VCaP (cell line): ENCODE data around the gene SLCO1B1.

ENCODE experiments used
- H3K27ac ChIP-seq: fragments of 450-650 bp; 2 replicates; pipeline ENCODE4 v1.5.1; 2017
- TF ChIP-seq, protein P1 (sequence below): fragments of 450-650 bp; conservative IDR thresholded peaks from 2 replicates; pipeline ENCODE4 v1.5.1; 2017; ENCODE audit warnings: mild to moderate bottlenecking, moderate library complexity

The SLCO1B1 gene

GRCh38 chr12:21234395-21234794 lies 103.4 kb downstream of the SLCO1B1 start:
- TF ChIP-seq, protein P1, sequence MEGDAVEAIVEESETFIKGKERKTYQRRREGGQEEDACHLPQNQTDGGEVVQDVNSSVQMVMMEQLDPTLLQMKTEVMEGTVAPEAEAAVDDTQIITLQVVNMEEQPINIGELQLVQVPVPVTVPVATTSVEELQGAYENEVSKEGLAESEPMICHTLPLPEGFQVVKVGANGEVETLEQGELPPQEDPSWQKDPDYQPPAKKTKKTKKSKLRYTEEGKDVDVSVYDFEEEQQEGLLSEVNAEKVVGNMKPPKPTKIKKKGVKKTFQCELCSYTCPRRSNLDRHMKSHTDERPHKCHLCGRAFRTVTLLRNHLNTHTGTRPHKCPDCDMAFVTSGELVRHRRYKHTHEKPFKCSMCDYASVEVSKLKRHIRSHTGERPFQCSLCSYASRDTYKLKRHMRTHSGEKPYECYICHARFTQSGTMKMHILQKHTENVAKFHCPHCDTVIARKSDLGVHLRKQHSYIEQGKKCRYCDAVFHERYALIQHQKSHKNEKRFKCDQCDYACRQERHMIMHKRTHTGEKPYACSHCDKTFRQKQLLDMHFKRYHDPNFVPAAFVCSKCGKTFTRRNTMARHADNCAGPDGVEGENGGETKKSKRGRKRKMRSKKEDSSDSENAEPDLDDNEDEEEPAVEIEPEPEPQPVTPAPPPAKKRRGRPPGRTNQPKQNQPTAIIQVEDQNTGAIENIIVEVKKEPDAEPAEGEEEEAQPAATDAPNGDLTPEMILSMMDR: no peak

DNA sequence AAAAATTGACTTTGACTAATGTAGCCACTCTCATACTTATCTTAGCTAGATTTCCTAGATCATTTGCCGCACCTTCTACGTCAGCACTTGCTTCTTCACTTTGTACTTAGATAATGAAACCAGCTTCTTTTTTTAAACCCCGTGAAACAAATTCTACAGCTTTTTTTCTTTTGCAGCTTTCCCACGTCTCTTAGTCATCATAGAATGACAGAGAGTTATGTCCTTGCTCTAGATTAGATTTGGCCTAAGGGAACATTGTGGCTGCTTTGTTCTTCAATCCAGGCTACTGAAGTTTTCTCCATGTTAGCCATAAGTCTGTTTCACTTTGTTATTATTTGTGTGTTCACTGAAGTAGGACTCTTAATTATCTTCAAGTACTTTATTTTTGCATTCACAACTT lies 108.9 kb downstream of the SLCO1B1 start:
- TF ChIP-seq, protein P1: no peak
- no peak overlapping the region for H3K27ac ChIP-seq

More at GRCh38 chr12:21234395-21234794, 103.4 kb downstream of the SLCO1B1 start:
- no peak overlapping the region for H3K27ac ChIP-seq

DNA sequence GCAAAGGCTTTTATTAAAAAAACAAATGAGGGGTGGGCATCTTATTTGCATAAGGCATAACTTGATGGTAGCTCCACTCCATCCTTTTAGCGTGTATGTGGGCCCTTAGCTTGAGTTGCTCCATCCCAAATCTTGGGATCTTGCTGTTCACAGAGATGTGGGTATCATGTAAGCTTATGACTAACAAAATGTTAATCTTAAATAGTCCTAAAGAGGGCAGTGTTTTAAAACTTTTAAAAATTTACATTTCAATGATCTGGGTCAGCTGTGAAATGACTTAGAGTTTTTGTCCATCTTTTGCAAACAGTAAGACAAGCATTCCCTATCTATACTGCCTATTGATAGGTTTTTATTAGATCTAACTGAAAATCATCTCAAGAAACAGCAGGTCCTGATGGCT lies 117.7 kb downstream of the SLCO1B1 start:
- TF ChIP-seq, protein P1: peak; percentile 45
- no peak overlapping the region for H3K27ac ChIP-seq

DNA sequence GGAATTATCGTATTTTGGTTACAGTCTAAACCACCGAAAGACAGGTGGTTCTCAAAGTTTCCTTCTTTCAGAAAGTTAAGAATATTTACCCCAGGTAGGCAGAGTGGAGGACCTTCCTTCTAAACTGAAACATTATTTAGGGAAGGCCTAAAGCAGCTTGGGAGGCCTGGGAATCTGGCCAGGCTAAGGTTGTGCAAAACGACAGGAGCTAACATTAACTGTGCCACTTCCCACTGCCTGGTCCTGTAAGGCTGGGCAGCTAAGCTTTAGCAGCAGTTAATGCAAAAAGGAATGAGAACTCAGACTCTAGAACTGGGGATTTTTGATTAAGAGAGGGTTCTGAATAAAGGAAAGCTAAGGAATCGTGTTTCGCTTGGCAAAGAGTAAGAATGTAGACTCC lies 121.1 kb downstream of the SLCO1B1 start:
- H3K27ac ChIP-seq: no peak overlapping the region
- TF ChIP-seq, protein P1: no peak

GRCh38 chr12:21257172-21257571 lies 126.2 kb downstream of the SLCO1B1 start:
- H3K27ac ChIP-seq: no peak overlapping the region
- TF ChIP-seq, protein P1: no peak

DNA sequence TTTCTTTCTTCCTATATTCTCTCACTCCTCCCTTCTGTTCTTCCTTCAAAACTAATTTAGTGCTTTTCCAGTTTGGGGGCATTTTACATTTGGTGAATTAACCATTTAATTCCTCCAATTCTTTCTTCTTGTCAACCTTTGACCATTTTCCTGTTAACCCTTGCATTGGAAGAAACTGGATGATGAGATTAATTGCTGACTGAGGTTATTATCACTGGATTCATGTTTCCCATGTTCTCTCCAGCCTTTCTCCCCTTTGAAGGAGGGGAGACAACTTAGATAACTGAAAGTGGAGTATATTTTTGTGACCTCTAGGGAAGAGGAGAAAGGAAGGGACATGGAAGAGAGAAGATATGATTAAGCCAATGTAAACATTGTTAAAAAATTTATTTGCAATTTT lies 133.2 kb downstream of the SLCO1B1 start:
- no peak overlapping the region for H3K27ac ChIP-seq
- TF ChIP-seq, protein P1: no peak

DNA sequence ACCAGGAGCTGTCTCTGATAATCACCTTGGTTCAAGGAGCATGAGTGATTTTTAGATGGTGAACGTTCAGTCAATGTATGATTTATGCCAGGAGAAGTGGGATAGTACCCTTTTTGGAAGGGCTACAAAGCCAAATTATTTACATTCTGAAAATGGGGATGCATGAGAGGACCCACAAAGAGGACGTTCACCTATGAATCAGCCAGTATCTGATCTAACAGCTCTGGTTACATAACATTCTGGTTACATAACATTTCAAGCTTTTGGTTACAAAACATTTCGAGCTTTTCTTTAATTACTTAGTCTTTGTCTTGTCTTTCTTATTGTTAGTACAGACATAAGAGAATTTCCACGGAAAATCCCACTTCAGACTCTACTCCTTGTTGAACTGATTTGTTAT lies 134.9 kb downstream of the SLCO1B1 start:
- TF ChIP-seq, protein P1: no peak
- no peak overlapping the region for H3K27ac ChIP-seq

DNA sequence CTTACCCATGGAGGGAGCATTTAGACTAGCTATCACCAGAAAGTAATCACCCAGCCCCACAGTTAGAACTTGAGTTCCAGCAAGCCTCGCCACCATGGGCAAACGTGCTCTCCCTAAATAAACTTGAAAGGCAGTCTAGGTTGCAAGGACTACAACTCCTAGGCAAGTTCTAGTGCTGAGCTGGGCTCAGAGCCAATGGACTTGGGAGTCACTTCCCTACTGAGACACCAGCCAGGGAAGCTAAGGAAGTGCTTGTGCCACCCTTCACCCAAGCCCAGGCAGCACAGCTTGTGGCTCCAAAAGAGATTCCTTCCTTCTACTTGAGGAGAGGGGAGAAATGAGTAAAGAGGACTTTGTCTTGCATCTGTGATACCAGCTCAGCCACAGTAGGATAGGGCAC lies 145.8 kb downstream of the SLCO1B1 start:
- no peak overlapping the region for H3K27ac ChIP-seq
- TF ChIP-seq, protein P1: no peak
